Measurements from ENCODE around the gene MDH1B. TPM values are rescaled to one million over a fixed set of nuclear protein-coding genes. Genes with fewer than 3 reads are reported as not detected.

MDH1B gene
- polyA plus RNA-seq, 4 donors = 11.0 to 17.1 (median 13.6) TPM

DNA sequence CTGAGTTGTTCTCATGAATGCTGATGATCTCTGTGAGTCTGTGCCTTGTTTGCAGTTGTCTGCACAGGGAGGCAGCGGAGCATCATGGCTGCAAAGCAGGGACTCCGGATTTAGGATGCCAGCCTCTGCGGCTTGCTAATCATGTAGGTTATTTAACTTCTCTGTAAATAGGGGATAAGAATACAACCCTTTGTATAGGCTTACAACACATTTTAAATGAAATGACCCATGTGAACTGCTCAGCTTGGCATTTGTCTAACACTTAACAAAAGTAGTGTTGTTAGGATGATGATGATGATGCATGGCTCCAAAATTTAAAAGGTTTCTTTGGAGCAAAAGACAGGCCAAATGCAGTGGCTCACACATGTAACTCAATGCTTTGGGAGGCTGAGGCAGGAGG is 66.3 kb downstream of the MDH1B start:
- no peak for DNase-seq (ENCODE audit: low read depth in 4 of 4, low spot score in 2 of 4)

DNA sequence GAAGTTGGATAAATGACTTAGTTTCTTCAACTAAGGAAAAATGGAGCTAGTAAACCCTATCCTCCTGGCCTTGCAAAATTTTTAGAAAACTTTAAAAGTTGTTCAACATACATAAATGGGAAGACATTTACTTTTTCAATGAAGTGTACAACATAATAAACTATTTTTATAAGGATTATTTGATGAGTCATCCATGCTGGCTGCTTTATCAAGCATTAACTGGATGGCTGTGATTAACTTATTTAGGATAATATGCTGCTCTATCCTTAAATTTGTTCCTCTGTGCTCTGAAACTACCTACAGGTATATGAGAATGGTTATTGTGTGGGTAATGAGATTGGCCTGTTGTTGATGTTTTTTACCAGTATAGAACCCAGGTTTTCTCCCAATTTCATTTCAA is 68.2 kb downstream of the MDH1B start:
- no peak for DNase-seq (ENCODE audit: low read depth in 4 of 4, low spot score in 2 of 4)

DNA sequence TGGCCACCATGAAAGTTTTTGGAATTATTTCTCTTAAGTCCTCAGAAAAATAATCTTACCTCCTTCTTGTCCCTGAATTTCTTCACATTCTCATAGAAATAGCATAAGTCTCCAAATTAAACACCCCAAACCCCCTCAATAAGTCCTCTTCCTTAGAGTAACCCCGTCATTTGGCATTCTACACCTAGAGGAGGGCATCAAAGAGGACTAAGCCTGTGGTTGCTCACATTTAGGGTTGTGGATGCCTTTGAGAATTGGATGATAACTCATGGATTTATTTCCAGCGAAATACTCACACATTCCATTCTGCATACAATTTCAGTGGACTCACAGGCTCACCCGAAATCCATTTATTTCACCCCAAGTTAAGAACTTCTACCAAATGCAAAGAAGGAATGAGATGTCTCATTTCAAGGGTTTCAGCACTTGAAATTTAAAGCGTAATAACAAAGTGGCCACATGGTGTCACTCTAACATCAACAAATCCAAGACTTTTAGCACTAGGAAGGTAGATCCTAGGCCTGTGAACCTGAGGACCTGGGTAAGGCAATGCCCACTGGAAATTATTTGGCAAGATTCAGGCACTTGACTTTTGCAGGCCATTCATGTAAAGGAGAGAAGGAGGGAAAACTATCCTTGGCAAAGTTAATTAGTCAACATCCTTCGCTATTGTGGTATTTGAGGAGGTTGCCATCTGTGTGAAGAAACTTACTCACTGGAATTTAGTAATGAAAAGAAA is 71.6 kb downstream of the MDH1B start:
- DNase-seq (ENCODE audit: low read depth in 4 of 4, low spot score in 2 of 4) = peak; percentile 20 to 41 (median 30)

DNA sequence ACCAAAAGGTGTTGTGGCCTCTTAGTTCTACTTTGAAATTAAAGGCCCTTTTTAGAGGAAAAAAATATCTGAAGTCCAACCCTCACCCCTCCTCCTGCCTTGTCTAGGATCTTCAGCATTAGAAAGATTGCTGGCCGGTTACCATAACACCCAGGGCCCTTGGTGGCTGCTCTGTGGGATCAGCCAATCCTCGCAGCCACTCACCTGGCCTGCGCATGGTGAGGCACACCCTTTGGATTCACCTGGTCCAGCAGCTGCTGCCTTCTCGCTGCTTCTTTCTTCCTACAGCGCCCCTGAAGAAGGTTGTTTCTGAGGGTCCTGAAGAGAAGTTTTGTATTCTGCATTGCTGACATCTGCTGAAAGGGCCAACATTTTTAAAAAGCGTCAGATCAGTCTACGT is 72.2 kb downstream of the MDH1B start:
- no peak for DNase-seq (ENCODE audit: low read depth in 4 of 4, low spot score in 2 of 4)

DNA sequence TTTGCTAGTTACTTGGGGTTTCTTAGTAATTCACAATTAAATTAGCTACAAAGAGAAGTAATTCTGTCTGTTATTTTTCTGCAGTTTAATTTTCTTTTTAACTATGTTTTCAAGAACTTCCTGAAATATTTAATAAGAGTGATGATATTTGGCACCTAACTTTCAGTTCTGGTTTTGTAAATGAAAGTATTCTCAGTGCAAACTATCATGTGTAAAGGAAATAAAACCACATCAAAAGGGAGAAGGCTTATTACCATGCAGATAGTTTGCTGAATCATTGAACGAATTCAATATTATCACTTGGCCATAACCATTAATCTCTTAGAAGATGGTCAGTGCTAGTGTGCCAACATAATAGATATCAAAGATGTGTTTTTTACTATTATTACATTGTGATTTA is 76.1 kb downstream of the MDH1B start:
- no peak for DNase-seq (ENCODE audit: low read depth in 4 of 4, low spot score in 2 of 4)

DNA sequence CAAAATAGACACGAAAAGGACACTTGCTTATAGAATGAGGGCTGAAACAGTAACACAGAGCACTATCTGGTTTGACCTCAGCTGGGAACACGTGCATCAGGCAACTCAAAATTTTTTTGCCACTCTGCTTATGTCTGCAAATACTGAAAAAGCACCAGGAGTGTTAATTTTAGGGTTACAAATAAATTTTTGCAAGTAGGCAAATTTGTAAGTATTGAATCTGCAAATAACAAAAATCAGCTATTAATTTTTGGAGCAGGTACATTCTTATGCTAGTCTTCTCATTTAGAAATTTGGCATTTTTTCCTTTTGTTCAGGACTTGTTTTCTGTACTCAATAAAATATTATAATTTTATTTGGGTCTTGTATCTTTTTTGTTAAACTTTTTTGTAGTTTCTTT is 76.7 kb downstream of the MDH1B start:
- DNase-seq (ENCODE audit: low read depth in 4 of 4, low spot score in 2 of 4) = no peak

Other genes starting within 250 kb of the MDH1B start
- not detected for gene FAM237A, start 122.8 kb downstream of the MDH1B start, polyA plus RNA-seq (ENCODE audit: insufficient read length in 4 of 4)
- under 1 TPM in 1 of 4 donors, not detected in 3; 0.16 TPM for gene DYTN, start 46.9 kb downstream of the MDH1B start, polyA plus RNA-seq (ENCODE audit: insufficient read length in 4 of 4)
- 10 to 100 TPM; 34.8 to 44.0 (median 39.0) TPM for gene FASTKD2, start 278 bp upstream of the MDH1B start, polyA plus RNA-seq (ENCODE audit: insufficient read length in 4 of 4)
- 1 to 10 TPM in 3 of 4 donors, under 1 TPM in 1; 0.62 to 2.0 (median 1.4) TPM for gene CPO, start 174.2 kb upstream of the MDH1B start, polyA plus RNA-seq (ENCODE audit: insufficient read length in 4 of 4)